Measurements from ENCODE around the gene GLT8D1. TPM values are rescaled to one million over a fixed set of nuclear protein-coding genes. Genes with fewer than 3 reads are reported as not detected.
A peak's percentile ranks its signal among the peaks of the same experiment; 100 is the strongest.

Gene GLT8D1
- total and polyA plus RNA-seq, 2 experiments from 2014 or later: 149 to 151 TPM

DNA sequence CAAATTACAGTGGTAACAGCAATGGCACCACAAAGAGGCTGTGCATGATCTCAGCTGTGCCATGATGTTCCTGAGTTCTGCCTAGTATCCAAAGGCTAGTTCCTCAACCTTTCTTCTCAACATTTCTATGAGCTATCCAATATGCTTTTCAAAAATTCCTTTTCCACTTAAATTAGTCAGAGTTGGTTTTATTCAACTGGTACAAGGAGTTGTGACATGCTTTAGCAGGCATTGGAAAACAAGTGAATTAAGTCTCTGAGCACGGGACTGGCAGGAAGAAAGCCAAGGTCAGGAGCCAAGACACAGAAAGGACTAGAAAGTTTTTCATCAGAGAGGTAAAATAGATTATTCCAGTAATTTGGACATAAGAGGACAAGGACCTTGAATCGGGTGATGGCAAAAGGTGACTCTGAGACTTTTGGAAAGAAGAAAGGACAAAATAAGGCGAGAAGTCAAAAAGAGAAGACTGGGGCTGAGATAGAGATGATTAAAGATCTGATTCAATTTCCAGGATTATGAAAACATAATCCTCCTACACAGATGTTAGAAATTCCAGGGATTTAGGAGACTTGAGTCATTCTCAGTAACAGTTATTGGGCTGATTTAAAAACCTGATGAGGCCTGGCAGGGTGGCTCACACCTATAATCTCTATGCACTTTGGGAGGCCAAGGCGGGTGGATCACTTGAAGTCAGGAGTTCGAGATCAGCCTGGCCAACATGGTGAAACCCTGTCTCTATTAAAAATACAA lies 56.0 kb downstream of the GLT8D1 start:
- TF ChIP-seq EZH2phosphoT487 (IDR thresholded peaks at IDR 0.05; ENCODE audit: insufficient read depth, low read depth): no peak
- no peak for TF ChIP-seq EZH2 (IDR thresholded peaks at IDR 0.05; ENCODE audit: insufficient read depth, poor library complexity, severe bottlenecking)
- peaks cover 23% of the 10 kb centered on the region for H3K4me1 ChIP-seq (ENCODE audit: insufficient read depth)
- peak overlapping the region; percentile 37 for H3K9ac ChIP-seq
- in situ Hi-C loops (cut with MboI): no loop called here
- H3K27ac ChIP-seq: peak overlapping the region; percentile 86
- peak overlapping the region; percentile 69 for H3K4me2 ChIP-seq (ENCODE audit: unreplicated experiment)
- no peaks in the 10 kb centered on the region for H3K27me3 ChIP-seq (replicated peaks; ENCODE audit: insufficient read depth)
- H3K4me3 ChIP-seq: peak overlapping the region; percentile 19; the same call in 1 of the 2 replicates
- WGBS, 2 experiments (ENCODE audit: low coverage in 1 of 2, low lambda C conversion rate in 2 of 2, missing lambda C conversion rate in 2 of 2): 80 to 86% methylated on average over 5 of the region's 5 CpGs
- peaks cover 58% of the 10 kb centered on the region for H3K36me3 ChIP-seq (ENCODE audit: low read depth)
- no peaks in the 10 kb centered on the region for H3K9me3 ChIP-seq (ENCODE audit: low read depth)
- peak; percentile 71 for DNase-seq
- H3F3A ChIP-seq (ENCODE audit: insufficient read depth): peaks cover 34% of the 10 kb centered on the region
- peaks cover 4% of the 10 kb centered on the region; the same call in 1 of the 2 replicates for H3K9me2 ChIP-seq (ENCODE audit: insufficient read depth)
- 0 out of 2 replicates have a peak overlapping the region, but pooled peaks have one; percentile 2 for H2AFZ ChIP-seq
- no peaks in the 10 kb centered on the region for H4K20me1 ChIP-seq (ENCODE audit: insufficient read depth)
- H3K79me2 ChIP-seq (ENCODE audit: insufficient read depth): peaks cover 12% of the 10 kb centered on the region

DNA sequence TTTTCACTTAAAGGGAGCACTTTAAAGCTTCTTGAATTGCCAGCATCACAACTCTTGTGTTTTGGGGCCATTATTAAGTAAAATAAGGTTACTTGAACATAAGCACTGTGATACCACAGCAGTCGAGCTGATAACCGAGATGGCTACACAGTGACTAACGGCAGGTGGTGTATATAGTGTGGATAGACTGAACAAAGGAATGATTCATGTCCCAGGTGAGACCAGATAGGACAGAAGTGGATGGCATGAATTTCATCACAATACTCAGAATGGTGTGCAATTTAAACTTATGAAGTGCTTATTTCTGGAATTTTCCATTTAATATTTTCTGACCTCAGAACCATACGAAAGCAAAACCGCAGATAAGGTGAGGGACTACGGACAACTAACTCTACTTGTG lies 60.0 kb downstream of the GLT8D1 start:
- no peak for DNase-seq
- Histone ChIP-seq H4K20me1 (ENCODE audit: insufficient read depth) (no peaks in the 10 kb centered on the region), H3K4me2 (ENCODE audit: unreplicated experiment) (no peak overlapping the region), H3K27me3 (replicated peaks; ENCODE audit: insufficient read depth) (no peaks in the 10 kb centered on the region), H2AFZ (no peak overlapping the region), H3K4me3 (no peak overlapping the region), H3K27ac (no peak overlapping the region), H3K4me1 (ENCODE audit: insufficient read depth) (peaks cover 21% of the 10 kb centered on the region), H3F3A (ENCODE audit: insufficient read depth) (peaks cover 24% of the 10 kb centered on the region), H3K9me3 (ENCODE audit: low read depth) (no peaks in the 10 kb centered on the region), H3K36me3 (ENCODE audit: low read depth) (peaks cover 53% of the 10 kb centered on the region), H3K79me2 (ENCODE audit: insufficient read depth) (peaks cover 12% of the 10 kb centered on the region), H3K9ac (no peak overlapping the region), H3K9me2 (ENCODE audit: insufficient read depth) (peaks cover 4% of the 10 kb centered on the region; the same call in 1 of the 2 replicates)
- in situ Hi-C loops (cut with MboI): no loop called here
- TF ChIP-seq EZH2 (IDR thresholded peaks at IDR 0.05; ENCODE audit: insufficient read depth, poor library complexity, severe bottlenecking): no peak
- TF ChIP-seq EZH2phosphoT487 (IDR thresholded peaks at IDR 0.05; ENCODE audit: insufficient read depth, low read depth): no peak
- 96 to 97% methylated on average over 6 of the region's 6 CpGs for WGBS, 2 experiments (ENCODE audit: low coverage in 1 of 2, low lambda C conversion rate in 2 of 2, missing lambda C conversion rate in 2 of 2)

Small RNAs within 50 kb of the gene (small RNA-seq; reads per million reads assigned to genes)
- gene AC006254.2 (ENCODE audit: low read depth, low replicate concordance): not detected
- 2,210 reads per million, percentile 99 among the genes with 10 or more reads in this experiment for gene RF00569 (ENCODE audit: low read depth, low replicate concordance)
- not detected for gene RF01183 (ENCODE audit: low read depth, low replicate concordance)
- 0.68 reads per million, percentile 18 among the genes with 10 or more reads in this experiment for gene SNORD19 (ENCODE audit: low read depth, low replicate concordance)
- gene SNORD19B (ENCODE audit: low read depth, low replicate concordance): not detected
- gene SNORD69 (ENCODE audit: low read depth, low replicate concordance): 169 reads per million, percentile 96 among the genes with 10 or more reads in this experiment

Other genes with a start within 250 kb of the GLT8D1 start
- under 0.01 TPM in 1 of 2 replicates, not detected in the other for gene STAB1, start 210.5 kb downstream of the GLT8D1 start, total RNA-seq (2014; rRNA removed; shearing (Covaris generic))
- not detected in 2 replicates for gene STAB1, start 210.5 kb downstream of the GLT8D1 start, polyA plus RNA-seq (2016; fragmentation: Nextera tagmentation; extraction: Ambion mirVana)
- 111 and 134 TPM in 2 replicates for gene NT5DC2, start 171.9 kb downstream of the GLT8D1 start, total RNA-seq (2014; rRNA removed; shearing (Covaris generic))
- 49.9 and 51.1 TPM in 2 replicates for gene NT5DC2, start 171.9 kb downstream of the GLT8D1 start, polyA plus RNA-seq (2016; fragmentation: Nextera tagmentation; extraction: Ambion mirVana)
- 0.32 and 5.3 TPM in 2 replicates for gene UQCC5, start 169.2 kb downstream of the GLT8D1 start, total RNA-seq (2014; rRNA removed; shearing (Covaris generic))
- gene UQCC5, start 169.2 kb downstream of the GLT8D1 start, polyA plus RNA-seq (2016; fragmentation: Nextera tagmentation; extraction: Ambion mirVana): 60.7 and 64.2 TPM in 2 replicates
- 30.1 and 42.6 TPM in 2 replicates for gene PBRM1, start 19.9 kb downstream of the GLT8D1 start, total RNA-seq (2014; rRNA removed; shearing (Covaris generic))
- 53.5 and 60.3 TPM in 2 replicates for gene PBRM1, start 19.9 kb downstream of the GLT8D1 start, polyA plus RNA-seq (2016; fragmentation: Nextera tagmentation; extraction: Ambion mirVana)
- 90.2 and 98.8 TPM in 2 replicates for gene GNL3, start 19.8 kb downstream of the GLT8D1 start, total RNA-seq (2014; rRNA removed; shearing (Covaris generic))
- 95.3 and 108 TPM in 2 replicates for gene GNL3, start 19.8 kb downstream of the GLT8D1 start, polyA plus RNA-seq (2016; fragmentation: Nextera tagmentation; extraction: Ambion mirVana)
- gene SPCS1, start 315 bp upstream of the GLT8D1 start, total RNA-seq (2014; rRNA removed; shearing (Covaris generic)): 184 and 271 TPM in 2 replicates
- gene SPCS1, start 315 bp upstream of the GLT8D1 start, polyA plus RNA-seq (2016; fragmentation: Nextera tagmentation; extraction: Ambion mirVana): 366 and 369 TPM in 2 replicates
- 15.8 and 17.6 TPM in 2 replicates for gene NEK4, start 65.1 kb upstream of the GLT8D1 start, total RNA-seq (2014; rRNA removed; shearing (Covaris generic))
- 8.4 and 8.7 TPM in 2 replicates for gene NEK4, start 65.1 kb upstream of the GLT8D1 start, polyA plus RNA-seq (2016; fragmentation: Nextera tagmentation; extraction: Ambion mirVana)
- gene ITIH1, start 71.8 kb upstream of the GLT8D1 start, total RNA-seq (2014; rRNA removed; shearing (Covaris generic)): not detected in 2 replicates
- not detected in 2 replicates for gene ITIH1, start 71.8 kb upstream of the GLT8D1 start, polyA plus RNA-seq (2016; fragmentation: Nextera tagmentation; extraction: Ambion mirVana)
- not detected in 2 replicates for gene ITIH3, start 89.0 kb upstream of the GLT8D1 start, total RNA-seq (2014; rRNA removed; shearing (Covaris generic))
- not detected in 2 replicates for gene ITIH3, start 89.0 kb upstream of the GLT8D1 start, polyA plus RNA-seq (2016; fragmentation: Nextera tagmentation; extraction: Ambion mirVana)
- gene ITIH4, start 124.9 kb upstream of the GLT8D1 start, total RNA-seq (2014; rRNA removed; shearing (Covaris generic)): 0.11 TPM in 1 of 2 replicates, not detected in the other
- not detected in 2 replicates for gene ITIH4, start 124.9 kb upstream of the GLT8D1 start, polyA plus RNA-seq (2016; fragmentation: Nextera tagmentation; extraction: Ambion mirVana)
- not detected in 2 replicates for gene MUSTN1, start 129.2 kb upstream of the GLT8D1 start, total RNA-seq (2014; rRNA removed; shearing (Covaris generic))
- not detected in 2 replicates for gene MUSTN1, start 129.2 kb upstream of the GLT8D1 start, polyA plus RNA-seq (2016; fragmentation: Nextera tagmentation; extraction: Ambion mirVana)
- gene STIMATE, start 191.8 kb upstream of the GLT8D1 start, total RNA-seq (2014; rRNA removed; shearing (Covaris generic)): 10.3 and 11.5 TPM in 2 replicates
- 9.2 and 9.3 TPM in 2 replicates for gene STIMATE, start 191.8 kb upstream of the GLT8D1 start, polyA plus RNA-seq (2016; fragmentation: Nextera tagmentation; extraction: Ambion mirVana)